Fibroblast of skin of right quadriceps (primary cell): Measurements from ENCODE around the gene POC1A.

ENCODE experiments used
- DNase-seq: peaks from one replicate; pipeline ENCODE4 v3.0.0-alpha.2; 2013

POC1A gene

GRCh38 chr3:52126500-52126899 is 27.7 kb downstream of the POC1A start:
- DNase-seq: no peak

DNA sequence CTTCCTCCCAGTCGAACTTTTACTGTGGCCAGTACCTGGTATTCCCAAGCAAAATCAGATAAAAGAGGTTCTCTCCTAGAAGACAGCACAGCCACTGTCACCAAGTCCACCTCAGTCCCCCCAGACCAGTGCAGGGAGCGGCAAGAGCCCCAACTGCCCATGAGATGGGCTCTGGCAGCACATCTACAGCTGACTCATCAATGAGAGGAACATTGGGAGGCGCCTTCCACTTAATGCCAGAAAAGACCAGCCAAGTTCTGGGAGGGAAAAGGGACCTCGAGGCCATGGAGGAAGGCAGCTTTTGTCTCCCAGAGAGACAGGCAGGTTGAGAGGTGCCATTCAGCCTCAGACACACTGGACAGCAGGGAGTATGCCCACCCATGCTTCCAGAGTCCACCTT is 28.2 kb downstream of the POC1A start:
- DNase-seq: no peak

DNA sequence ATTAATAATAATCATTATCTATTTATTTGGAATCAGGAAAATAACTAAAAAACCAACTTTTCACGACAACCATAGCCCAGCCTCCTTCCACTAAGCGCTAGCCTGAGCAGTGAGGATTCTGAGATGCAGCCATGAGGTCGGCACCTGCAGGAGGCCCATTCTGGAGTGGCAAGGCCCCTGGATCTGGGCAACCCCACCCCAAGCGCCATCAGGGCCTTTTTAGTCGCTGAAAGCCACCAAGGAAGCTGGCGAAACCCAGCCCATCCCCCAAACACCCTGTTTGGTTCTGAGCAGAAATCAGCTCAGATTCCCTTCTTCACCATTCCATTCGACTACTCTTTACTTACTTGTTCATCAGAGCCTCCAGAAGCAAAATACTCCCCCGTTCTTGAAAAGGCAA is 29.5 kb downstream of the POC1A start:
- no peak for DNase-seq

DNA sequence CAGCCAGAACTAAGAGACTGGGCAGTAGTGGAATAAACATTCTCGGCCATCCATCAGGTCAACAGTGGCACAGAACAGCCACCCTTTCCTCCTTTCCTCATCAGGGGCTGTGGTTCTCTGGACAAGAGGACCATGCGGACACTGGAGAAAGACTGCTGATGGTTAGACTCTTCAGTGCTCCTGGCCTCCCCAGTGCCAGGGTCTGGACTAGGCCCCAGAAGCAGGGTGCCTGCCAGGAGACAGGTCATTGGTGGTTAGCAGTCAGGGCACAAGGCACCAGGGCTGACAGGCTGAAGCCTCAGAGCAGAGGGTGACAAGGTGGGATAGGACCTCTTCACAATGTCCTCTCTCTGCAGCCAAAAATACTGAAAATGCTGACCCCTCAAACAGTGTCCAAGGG is 30.1 kb downstream of the POC1A start:
- no peak for DNase-seq

DNA sequence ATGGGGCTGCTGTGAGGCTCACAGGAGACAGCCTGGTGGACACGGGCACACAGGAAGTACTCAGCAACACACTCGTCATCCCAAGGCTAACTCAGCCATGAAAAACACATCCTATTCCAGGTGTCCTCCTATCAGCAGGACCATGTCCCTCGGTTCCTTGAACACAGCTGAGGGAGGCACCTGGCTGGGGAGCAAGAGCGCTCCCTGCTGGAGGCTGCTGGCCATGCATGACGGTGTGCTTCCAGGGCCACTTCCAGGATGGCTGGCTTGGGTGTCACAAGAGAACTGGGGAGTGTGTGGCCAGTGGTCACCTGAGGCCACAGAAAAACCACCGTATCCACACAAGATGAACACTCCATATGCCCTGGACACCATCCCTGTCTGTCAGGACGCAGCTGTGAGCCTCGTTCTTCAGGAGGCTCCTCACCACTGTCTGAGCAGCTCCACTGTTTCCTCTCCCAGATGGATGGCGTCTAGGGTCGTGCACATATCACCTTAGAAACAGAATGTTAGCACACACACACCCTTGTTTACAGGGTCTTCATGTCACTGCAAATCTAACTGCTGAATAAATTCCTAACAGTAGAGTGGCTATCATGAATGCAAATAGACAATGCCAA is 31.0 kb downstream of the POC1A start:
- peak; percentile 50 for DNase-seq

GRCh38 chr3:52122491-52122890 is 31.7 kb downstream of the POC1A start:
- no peak for DNase-seq

DNA sequence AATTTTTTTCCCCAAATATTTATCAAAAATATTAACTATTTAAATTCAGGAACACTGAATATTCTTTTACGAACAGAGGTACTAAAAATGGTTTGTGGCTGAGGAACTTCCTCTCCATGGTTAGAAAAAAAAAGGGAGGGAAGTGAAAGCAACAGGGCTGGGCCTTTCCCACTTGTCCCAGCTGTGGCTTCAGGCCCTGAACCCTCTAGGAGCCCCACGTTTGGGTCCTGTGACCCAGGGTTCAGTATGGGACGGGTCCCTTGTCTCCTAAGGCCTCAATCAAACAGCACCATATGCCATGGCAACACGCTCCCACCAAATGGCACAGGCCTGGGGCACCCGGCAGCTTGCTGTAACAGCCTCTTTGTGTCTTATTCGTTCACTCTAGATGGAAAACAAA is 32.4 kb downstream of the POC1A start:
- DNase-seq: no peak

DNA sequence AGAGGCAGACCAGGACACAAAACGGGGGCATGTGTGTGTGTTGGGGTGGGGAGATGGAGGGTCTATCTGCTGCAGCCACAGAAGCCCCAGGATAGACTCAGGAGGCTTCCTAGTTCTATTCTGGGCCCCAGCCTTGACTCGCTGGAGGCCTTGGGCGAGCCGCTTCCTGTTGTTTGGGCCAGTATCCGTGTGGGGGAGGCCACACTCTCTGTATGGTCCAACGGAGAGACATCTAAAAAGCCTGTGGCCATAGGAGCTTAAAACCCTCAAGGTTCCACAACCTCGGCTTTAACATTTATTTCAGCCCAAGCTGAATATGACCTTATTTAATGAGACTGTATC is 32.8 kb downstream of the POC1A start:
- no peak for DNase-seq

- DNase-seq: no peak
Measured at GRCh38 chr3:52120556-52121463, 33.4 kb downstream of the POC1A start.

DNA sequence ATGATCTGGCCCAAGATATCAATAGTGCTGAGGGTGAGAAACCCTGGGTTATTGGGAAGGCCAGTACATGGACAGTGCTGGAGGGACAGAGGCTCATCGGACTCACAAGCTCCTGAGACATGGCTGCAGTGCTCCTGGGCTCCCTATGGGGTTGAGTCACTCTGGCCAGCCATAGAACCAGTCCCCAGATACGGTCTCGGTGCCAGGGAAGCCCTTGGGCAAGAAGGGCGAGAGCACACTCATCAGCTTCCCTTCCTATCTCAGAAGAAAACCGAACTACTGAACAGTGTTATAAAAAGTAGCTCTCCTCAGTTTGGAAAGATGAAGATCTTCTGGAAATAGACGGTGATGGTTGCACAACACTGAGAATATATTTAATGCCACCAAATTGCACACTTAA is 34.4 kb downstream of the POC1A start:
- no peak for DNase-seq

GRCh38 chr3:52119099-52119498 is 35.1 kb downstream of the POC1A start:
- DNase-seq: no peak

DNA sequence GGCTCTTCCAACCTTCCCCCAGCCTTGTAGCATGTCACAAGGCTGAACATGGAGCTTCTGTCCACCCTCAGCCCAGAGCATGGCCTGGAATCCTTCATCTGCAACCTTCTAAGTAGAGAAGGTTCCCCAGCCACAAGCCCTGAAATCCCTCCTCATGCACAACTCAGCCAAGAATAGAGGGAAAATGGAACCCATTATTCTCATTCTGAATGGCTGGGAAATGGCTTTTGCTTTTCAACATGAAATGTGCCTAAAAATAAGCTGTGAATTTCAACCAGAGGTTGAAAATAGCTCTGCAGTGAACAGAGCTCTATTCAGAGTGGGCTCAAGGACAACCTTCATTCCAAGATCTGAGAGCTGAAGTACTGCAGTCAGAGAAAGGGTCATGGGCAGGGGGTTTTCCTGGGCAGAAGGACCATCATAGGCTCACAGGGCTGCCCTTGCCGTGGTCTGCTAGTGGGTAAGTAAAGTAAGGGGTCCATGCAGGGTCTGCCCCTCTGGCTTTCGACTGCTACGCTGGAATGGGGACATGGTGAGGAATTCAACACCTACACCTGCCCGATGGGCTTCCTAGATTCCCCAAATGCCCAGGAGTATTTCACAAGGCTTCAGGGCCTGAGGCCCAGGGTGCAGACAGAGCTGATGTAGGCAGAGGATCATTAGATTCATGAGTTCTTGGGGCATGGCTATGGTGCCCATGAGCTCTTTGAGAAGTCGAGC is 35.9 kb downstream of the POC1A start:
- no peak for DNase-seq

DNA sequence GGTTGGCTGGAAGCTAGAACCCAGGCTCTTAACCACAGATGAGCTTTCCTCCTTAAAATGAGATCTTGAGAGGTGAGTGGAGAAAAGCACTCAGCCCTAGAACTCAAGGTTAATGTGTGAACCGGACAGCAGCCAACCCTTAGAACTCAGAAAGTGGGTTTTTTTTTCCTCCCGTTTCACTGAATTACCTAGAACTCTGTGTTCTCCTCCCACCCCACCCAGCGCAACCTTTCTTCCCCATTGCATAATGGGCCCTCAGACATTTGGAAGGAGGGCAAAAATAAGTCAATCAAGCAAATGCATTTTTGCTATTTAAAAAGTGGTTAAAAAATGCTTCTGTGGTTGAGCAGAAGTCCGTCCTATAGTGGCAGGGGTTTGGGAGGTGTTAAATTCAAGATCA is 36.7 kb downstream of the POC1A start:
- DNase-seq: no peak

DNA sequence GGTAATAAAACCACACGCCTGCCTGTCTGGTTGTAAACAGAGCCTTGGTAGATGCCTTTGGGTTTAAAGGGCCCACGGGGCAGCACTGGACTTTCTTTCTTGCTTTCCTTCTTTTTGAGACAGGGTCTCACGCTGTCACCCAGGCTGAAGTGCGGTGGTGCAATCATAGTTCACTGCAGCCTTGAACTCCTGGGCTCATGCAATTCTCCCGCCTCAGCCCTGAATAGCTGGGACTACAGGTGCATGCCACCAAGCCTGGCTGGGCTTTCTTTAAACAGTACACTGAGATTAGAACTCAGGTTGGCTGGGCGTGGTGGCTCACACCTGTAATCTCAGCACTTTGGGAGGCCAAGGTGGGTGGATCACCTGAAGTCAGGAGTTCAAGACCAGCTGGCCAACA is 42.2 kb downstream of the POC1A start:
- no peak for DNase-seq

DNA sequence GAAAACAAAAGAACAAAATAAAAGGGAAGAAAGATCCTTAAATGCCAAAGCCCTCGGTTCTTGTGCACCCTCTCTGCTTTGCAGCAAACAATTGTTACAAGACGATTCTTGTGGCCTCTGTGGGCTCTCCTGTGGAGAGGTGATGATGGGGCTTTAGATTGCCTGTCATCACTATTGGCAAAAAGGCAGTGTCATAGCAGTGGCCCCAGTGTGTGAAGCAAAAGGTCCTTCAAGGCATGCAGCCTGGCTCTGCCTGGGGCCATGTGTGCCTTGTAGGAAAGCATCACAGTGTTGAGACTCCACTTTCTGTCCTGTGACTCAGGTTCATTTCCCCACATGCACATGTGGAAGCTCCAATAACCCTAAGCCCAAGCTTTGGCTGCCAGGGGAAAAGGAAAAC is 43.7 kb downstream of the POC1A start:
- DNase-seq: no peak

GRCh38 chr3:52109611-52110301 is 44.5 kb downstream of the POC1A start:
- DNase-seq: no peak

GRCh38 chr3:52108302-52109232 is 45.7 kb downstream of the POC1A start:
- peak; percentile 65 for DNase-seq

GRCh38 chr3:52106951-52107611 is 47.1 kb downstream of the POC1A start:
- DNase-seq: no peak

DNA sequence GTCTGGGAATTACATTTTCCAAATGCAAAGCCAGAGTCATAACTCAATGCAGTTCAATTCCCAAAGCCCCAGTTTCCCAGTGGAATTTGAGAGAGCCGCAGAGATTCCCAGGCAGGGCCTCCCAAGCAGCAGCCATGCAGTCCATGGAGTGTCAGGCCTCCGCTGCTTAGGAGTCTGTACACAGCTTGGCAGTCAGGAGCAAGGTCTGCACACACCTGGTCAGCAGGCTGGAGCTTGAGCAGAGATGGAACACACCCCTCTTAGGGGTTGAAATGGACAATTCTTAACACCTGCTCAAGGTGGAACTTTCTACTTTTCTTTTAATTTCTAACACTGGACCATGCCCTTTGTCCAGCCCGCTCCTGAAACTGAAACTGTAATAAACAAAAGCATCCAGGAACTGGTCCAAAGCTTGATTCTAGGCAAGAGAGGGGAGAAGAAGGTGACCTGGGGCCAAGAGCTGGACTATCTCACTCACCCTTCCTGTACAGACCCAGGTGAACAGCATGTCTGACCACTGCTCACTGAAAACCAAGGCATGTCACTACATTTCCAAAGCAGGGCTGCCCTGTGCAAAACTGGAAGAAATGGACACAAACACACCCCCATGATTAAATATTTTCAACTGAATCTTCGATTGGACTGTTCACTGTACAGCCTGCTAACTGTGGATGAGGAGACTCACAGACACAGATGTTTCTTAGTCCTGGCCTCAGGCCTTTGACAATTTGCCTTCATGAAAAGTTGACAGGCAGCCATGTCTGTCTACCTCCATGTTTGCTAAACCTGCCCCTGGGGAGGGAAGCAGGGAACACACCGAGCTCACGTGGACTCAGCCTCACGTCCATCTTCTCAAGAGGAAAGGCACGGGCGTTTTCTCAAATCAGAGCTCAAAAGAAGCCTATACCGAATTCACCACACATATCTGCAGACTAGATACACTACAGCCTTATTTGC is 49.3 kb downstream of the POC1A start:
- DNase-seq: no peak

- no peak for DNase-seq
Measured at GRCh38 chr3:52102934-52103333, 51.3 kb downstream of the POC1A start.
